HG03520 (cell line): ENCODE results near the gene GATA6.

Source experiments
- ATAC-seq: cut with Tn5 transposase; IDR thresholded peaks from one replicate; pipeline ENCODE4 v1.9.1; 2021; ENCODE audit warnings: mild to moderate bottlenecking, moderate library complexity; ENCODE audit not compliant: unreplicated experiment

Gene GATA6

GRCh38 chr18:22166069-22166950 lies 3.1 kb upstream of the GATA6 start:
- no peak for ATAC-seq

GRCh38 chr18:22167091-22167470 lies 2.3 kb upstream of the GATA6 start:
- ATAC-seq: no peak

GRCh38 chr18:22167471-22168241 lies 1.7 kb upstream of the GATA6 start:
- no peak for ATAC-seq

GRCh38 chr18:22168360-22168921 lies 948 bp upstream of the GATA6 start:
- ATAC-seq: no peak

GRCh38 chr18:22169889-22170420 lies 566 bp downstream of the GATA6 start:
- no peak for ATAC-seq

- ATAC-seq: no peak
These were observed 1.2 kb downstream of the GATA6 start for GRCh38 chr18:22170421-22171257.

- ATAC-seq: no peak
These were observed 2.1 kb downstream of the GATA6 start for GRCh38 chr18:22171258-22172119.

GRCh38 chr18:22172120-22172582 lies 2.8 kb downstream of the GATA6 start:
- ATAC-seq: no peak

GRCh38 chr18:22172594-22173049 lies 3.2 kb downstream of the GATA6 start:
- ATAC-seq: no peak

- no peak for ATAC-seq
These were observed 4.0 kb downstream of the GATA6 start for GRCh38 chr18:22173221-22173927.

GRCh38 chr18:22173928-22174301 lies 4.5 kb downstream of the GATA6 start:
- ATAC-seq: no peak

GRCh38 chr18:22174341-22175145 lies 5.2 kb downstream of the GATA6 start:
- ATAC-seq: no peak

- ATAC-seq: no peak
These were observed 6.0 kb downstream of the GATA6 start for GRCh38 chr18:22175346-22175745.

- ATAC-seq: no peak
These were observed 7.3 kb downstream of the GATA6 start for GRCh38 chr18:22176420-22177326.

- no peak for ATAC-seq
These were observed 8.0 kb downstream of the GATA6 start for GRCh38 chr18:22177327-22177871.

GRCh38 chr18:22179174-22179573 lies 9.8 kb downstream of the GATA6 start:
- ATAC-seq: no peak

- no peak for ATAC-seq
These were observed 10.2 kb downstream of the GATA6 start for GRCh38 chr18:22179631-22180030.
